ENCODE measurements around the gene B3GNT8. TPM values are rescaled to one million over a fixed set of nuclear protein-coding genes. Genes with fewer than 3 reads are reported as not detected.

Gene B3GNT8
- total and polyA plus RNA-seq, 8 donors, result 2.5 to 41.5 (median 7.0) TPM

DNA sequence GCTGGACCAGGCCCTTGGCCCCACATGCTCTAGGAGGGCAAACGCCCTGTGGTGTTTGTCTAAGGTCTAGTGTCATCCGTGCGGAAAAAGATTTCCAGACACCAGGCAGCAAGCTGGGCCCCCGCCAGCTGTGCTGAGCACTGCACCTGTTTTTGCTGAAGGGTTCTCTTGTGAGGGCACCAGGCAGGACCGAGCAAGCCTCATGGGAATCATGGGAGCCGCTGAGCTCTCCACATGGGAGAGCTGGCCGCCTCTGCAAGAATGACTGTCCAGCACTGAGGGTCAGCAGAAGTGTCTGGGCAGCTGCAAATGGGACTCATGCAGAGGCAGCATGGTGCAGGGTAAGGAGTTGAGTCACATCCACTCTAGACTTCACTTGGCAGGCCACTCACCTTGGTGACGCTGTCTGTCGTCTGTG is 12.0 kb downstream of the B3GNT8 start:
- TF ChIP-seq, protein P1, sequence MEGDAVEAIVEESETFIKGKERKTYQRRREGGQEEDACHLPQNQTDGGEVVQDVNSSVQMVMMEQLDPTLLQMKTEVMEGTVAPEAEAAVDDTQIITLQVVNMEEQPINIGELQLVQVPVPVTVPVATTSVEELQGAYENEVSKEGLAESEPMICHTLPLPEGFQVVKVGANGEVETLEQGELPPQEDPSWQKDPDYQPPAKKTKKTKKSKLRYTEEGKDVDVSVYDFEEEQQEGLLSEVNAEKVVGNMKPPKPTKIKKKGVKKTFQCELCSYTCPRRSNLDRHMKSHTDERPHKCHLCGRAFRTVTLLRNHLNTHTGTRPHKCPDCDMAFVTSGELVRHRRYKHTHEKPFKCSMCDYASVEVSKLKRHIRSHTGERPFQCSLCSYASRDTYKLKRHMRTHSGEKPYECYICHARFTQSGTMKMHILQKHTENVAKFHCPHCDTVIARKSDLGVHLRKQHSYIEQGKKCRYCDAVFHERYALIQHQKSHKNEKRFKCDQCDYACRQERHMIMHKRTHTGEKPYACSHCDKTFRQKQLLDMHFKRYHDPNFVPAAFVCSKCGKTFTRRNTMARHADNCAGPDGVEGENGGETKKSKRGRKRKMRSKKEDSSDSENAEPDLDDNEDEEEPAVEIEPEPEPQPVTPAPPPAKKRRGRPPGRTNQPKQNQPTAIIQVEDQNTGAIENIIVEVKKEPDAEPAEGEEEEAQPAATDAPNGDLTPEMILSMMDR (IDR thresholded peaks at IDR 0.05), result no peak
- Histone ChIP-seq H3K9me3 (no peaks in the 10 kb centered on the region), H3K36me3 (peaks cover 0 to 57% of the 10 kb centered on the region in 2 donors), H3K27ac (peak overlapping the region; percentile 48 to 60), H3K4me1 (peaks cover 4 to 70% of the 10 kb centered on the region in 2 donors), H3K27me3 (no peaks in the 10 kb centered on the region), H3K4me3 (no peak overlapping the region)
- ATAC-seq (peak; percentile 67), DNase-seq (peak in 1 of 4 donors; percentile 79)
- intact Hi-C loops (cut with DNase I), result no loop called here

DNA sequence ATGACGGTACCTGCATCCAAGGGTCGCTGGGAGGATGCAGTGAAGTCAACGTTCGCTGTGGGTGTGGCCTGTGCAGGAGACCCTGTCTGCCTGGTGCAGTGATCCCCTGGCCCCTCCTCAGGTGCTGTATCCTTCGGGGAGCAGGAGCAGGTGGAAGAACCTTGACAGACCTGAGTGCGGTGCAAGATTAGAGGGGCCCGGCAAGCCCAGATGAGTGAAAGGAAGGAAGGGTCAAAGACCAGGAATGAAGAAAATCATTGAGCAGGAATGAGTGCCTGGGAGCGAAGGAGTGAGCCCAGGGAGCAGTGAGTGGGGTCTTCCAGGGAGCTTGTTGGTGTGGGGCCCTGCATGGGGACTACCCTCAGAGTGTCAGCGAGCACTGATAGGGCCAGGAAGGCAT is 12.7 kb downstream of the B3GNT8 start:
- TF ChIP-seq, protein P1 (IDR thresholded peaks at IDR 0.05), result no peak
- Histone ChIP-seq H3K36me3 (peaks cover 0 to 50% of the 10 kb centered on the region in 2 donors), H3K27me3 (no peaks in the 10 kb centered on the region), H3K4me1 (peaks cover 4 to 70% of the 10 kb centered on the region in 2 donors), H3K4me3 (no peak overlapping the region), H3K9me3 (no peaks in the 10 kb centered on the region), H3K27ac (peak overlapping the region in 1 of 2 donors; percentile 48)
- ATAC-seq (no peak), DNase-seq (no peak)
- intact Hi-C loops (cut with DNase I), result no loop called here

DNA sequence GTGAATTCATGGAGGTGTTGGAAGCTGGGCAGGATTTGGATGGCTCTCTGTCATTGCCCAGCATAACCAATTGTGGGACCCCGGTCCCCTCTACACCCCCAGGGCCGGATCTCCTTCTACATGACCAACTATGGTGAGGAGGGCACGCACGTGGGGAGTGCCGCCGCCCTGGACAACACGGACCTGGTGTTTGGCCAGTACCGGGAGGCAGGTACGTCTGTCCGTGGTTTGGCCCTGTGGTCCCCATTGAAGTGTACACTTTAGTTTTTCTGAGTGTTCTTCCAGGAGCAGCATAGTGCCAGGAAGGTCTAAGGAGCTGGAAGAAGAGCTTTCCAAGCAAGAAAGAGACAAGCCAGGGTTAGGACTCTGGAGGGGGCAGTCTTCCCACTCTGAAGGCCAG is 13.2 kb downstream of the B3GNT8 start:
- TF ChIP-seq, protein P1 (IDR thresholded peaks at IDR 0.05), result no peak
- H3K4me3 ChIP-seq, result no peak overlapping the region
- peaks cover 0 to 45% of the 10 kb centered on the region in 2 donors for H3K36me3 ChIP-seq
- no peaks in the 10 kb centered on the region for H3K27me3 ChIP-seq
- intact Hi-C loops (cut with DNase I), result no loop called here
- ATAC-seq (peak; percentile 4), DNase-seq (no peak)
- no peaks in the 10 kb centered on the region for H3K9me3 ChIP-seq
- peak overlapping the region; percentile 30 to 48 for H3K27ac ChIP-seq
- H3K4me1 ChIP-seq, result peaks cover 9 to 70% of the 10 kb centered on the region in 2 donors

DNA sequence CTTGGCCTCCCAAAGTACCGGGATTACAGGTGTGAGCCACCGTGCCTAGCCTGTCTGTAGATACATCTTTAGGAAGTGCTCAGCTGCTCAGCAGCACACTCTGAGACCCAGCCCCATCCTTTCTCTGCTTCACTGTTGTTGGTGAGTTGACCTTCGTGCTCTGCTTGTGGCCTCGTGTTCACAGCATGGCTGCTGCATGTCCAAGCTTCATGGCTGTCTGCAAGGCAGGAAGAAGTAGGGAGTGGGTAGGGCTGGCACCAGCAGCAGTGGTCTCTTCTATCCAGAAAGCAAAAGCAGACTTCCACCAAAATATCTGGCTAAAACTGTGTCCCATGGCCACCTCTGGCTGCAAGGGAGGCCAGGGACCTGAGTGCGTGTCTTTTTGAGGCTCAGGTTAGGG is 14.2 kb downstream of the B3GNT8 start:
- peaks cover 19 to 76% of the 10 kb centered on the region in 2 donors for H3K4me1 ChIP-seq
- H3K4me3 ChIP-seq, result no peak overlapping the region
- DNase-seq, result no peak
- no peak for ATAC-seq
- intact Hi-C loops (cut with DNase I), result no loop called here
- TF ChIP-seq, protein P1 (IDR thresholded peaks at IDR 0.05), result no peak
- no peaks in the 10 kb centered on the region for H3K9me3 ChIP-seq
- peak overlapping the region in 1 of 2 donors; percentile 30 for H3K27ac ChIP-seq
- peaks cover 0 to 42% of the 10 kb centered on the region in 2 donors for H3K36me3 ChIP-seq
- H3K27me3 ChIP-seq, result no peaks in the 10 kb centered on the region

DNA sequence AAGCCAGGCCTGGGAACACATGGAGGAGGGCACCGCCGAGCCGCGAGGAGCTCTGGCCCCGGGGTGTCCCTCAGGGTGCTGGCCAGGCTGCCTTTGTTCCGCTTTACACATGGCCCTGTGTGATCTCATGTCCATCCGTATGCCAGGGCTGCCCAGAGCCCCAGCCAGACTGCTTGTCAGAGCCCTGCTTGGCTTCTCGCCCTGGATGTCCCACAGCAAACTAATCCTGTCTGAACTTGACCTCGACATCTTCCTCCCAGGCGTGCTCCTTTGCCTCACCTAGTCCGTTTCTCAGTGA is 15.3 kb downstream of the B3GNT8 start:
- peaks cover 23 to 86% of the 10 kb centered on the region in 2 donors for H3K4me1 ChIP-seq
- no peaks in the 10 kb centered on the region for H3K9me3 ChIP-seq
- peak overlapping the region in 1 of 2 donors; percentile 95 for H3K27ac ChIP-seq
- H3K27me3 ChIP-seq, result no peaks in the 10 kb centered on the region
- no peak for DNase-seq
- no peak for ATAC-seq
- TF ChIP-seq, protein P1 (IDR thresholded peaks at IDR 0.05), result no peak
- H3K4me3 ChIP-seq, result no peak overlapping the region
- peaks cover 0 to 42% of the 10 kb centered on the region in 2 donors for H3K36me3 ChIP-seq
- intact Hi-C loops (cut with DNase I), result no loop called here

All from left lung (tissue), 10 donors.